PC-9 (cell line): Measurements from ENCODE around the gene GMEB1. TPM values are rescaled to one million over a fixed set of nuclear protein-coding genes. Genes with fewer than 3 reads are reported as not detected.
"Not testable (repeated sequence)": the region's sequence is repeated elsewhere in the genome, so short reads cannot be mapped to it uniquely, and the experiment has no call there.

Experiments
- BruUV-seq: library from RNA; stranded (reverse); fragments of 400-500 nt; replicated peaks from 2 replicates; lab custom pipeline; 2021; lab: Mats Ljungman, UMichigan
- CTCF ChIA-PET: fragments of 300-600 bp; sonication (Branson Sonifier 250); formaldehyde crosslinking; loops from one replicate; lab custom pipeline; 2022; ENCODE audit warnings: antibody characterized with exemption; lab: Charles Lee
- POLR2A ChIA-PET: fragments of 300-600 bp; sonication (Branson Sonifier 250); formaldehyde crosslinking; loops from one replicate; lab custom pipeline; 2022; ENCODE audit warnings: antibody characterized with exemption; ENCODE audit not compliant: unreplicated experiment; lab: Charles Lee
- DNase-seq, 2 experiments: peaks; one replicate each; pipeline versions ENCODE4 v3.0.0 to v3.0.0-alpha.2; 2015 to 2022; ENCODE audit warnings: mixed read lengths in 1 of 2
- H2AFZ ChIP-seq: fragments of 200-600 bp; sonication (generic); 2 replicates; pipeline ENCODE4 v1.8.1; 2017; ENCODE audit warnings: antibody characterized with exemption
- H3F3A ChIP-seq: fragments of 200-600 bp; sonication (generic); 2 replicates; pipeline ENCODE4 v1.8.1; 2017; ENCODE audit warnings: antibody characterized with exemption, mild to moderate bottlenecking, low read depth; ENCODE audit not compliant: insufficient read depth
- H3K27ac ChIP-seq: fragments of 200-600 bp; sonication (generic); 2 replicates; pipeline ENCODE4 v1.6.1; 2016; ENCODE audit warnings: mixed run types
- H3K27me3 ChIP-seq: fragments of 200-600 bp; sonication (generic); 2 replicates; pipeline ENCODE4 v1.6.1; 2016; ENCODE audit warnings: low read depth, mixed run types; ENCODE audit not compliant: insufficient read depth
- H3K36me3 ChIP-seq: fragments of 200-600 bp; sonication (generic); 2 replicates; pipeline ENCODE4 v1.6.1; 2016; ENCODE audit warnings: low read depth, mixed run types
- H3K4me1 ChIP-seq: fragments of 200-600 bp; sonication (generic); replicated peaks from 2 replicates; pipeline ENCODE4 v1.6.1; 2016; ENCODE audit warnings: mixed run types; ENCODE audit not compliant: insufficient read depth
- H3K4me2 ChIP-seq: fragments of 200-600 bp; sonication (generic); 2 replicates; pipeline ENCODE4 v1.6.1; 2017; ENCODE audit warnings: mixed run types
- H3K4me3 ChIP-seq: fragments of 200-600 bp; sonication (generic); 2 replicates; pipeline ENCODE4 v1.6.1; 2016; ENCODE audit warnings: mixed run types
- H3K79me2 ChIP-seq: fragments of 200-600 bp; sonication (generic); 2 replicates; pipeline ENCODE4 v1.6.1; 2017; ENCODE audit warnings: low read depth, mixed run types
- H3K9me2 ChIP-seq: fragments of 200-600 bp; sonication (generic); 2 replicates; pipeline ENCODE4 v1.8.1; 2017; ENCODE audit warnings: mild to moderate bottlenecking; ENCODE audit not compliant: insufficient read depth
- H3K9me3 ChIP-seq: fragments of 200-600 bp; sonication (generic); 2 replicates; pipeline ENCODE4 v1.8.1; 2016; ENCODE audit warnings: low read depth; ENCODE audit not compliant: insufficient read depth
- H4K20me1 ChIP-seq: fragments of 200-600 bp; sonication (generic); 2 replicates; pipeline ENCODE4 v1.8.1; 2017; ENCODE audit not compliant: insufficient read depth
- EZH2 ChIP-seq: fragments of 200-600 bp; sonication (generic); IDR thresholded peaks from 2 replicates; pipeline ENCODE4 v1.8.0; 2017; ENCODE audit warnings: antibody characterized with exemption, low read depth
- intact Hi-C: fragments of 100-400 bp; cut with micrococcal nuclease; formaldehyde crosslinking; loops from one replicate; pipeline ENCODE4 v1.10.0; 2022; ENCODE audit not compliant: unreplicated experiment
- total RNA-seq: library from RNA; stranded (reverse); gene quantifications from 2 replicates; pipeline ENCODE4 v1.2.3, GENCODE V29; 2021
- TF ChIP-seq, protein P1 (sequence below): fragments of 200-600 bp; sonication (generic); conservative IDR thresholded peaks from 2 replicates; pipeline ENCODE4 v1.6.1; 2017; ENCODE audit warnings: mixed run types, antibody characterized with exemption, mild to moderate bottlenecking, moderate library complexity

Gene GMEB1
- total RNA-seq, 1 experiment from 2014 or later = 9.7 TPM

DNA sequence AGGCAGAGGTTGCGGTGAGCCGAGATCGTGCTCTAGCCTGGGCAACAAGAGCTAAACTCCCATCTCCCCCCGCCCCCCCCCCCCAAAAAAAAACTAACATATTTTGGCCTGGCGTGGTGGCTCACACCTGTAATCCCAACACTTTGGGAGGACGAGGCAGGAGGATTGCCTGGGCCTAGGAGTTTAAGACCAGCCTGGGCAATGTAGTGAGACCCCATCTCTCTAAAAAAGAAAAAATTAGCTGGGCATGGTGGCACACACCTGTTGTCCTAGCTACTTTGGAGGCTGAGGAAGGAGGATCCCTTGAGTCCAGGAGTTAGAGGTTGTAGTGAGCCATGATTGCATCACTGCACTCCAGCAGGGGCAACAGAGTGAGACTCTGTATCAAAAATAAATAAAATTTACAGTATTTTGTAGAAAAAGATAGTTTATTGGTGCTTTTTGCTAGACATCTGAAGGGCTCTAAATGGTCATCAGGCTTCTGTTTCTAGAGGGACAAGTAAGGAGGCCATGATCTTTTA lies 77.1 kb downstream of the GMEB1 start:
- no peak for DNase-seq
- H3K27me3 ChIP-seq = no peaks in the 10 kb centered on the region
- ChIA-PET CTCF (interaction anchor here (0.6 kb wide), 1 partner anchor 31 kb away, joined by 4 read pairs; no protein-coding TSS in a partner anchor), POLR2A (interaction anchor here (0.6 kb wide), 1 partner anchor 66 kb away, joined by 12 read pairs; no protein-coding TSS in a partner anchor)
- H3K9me3 ChIP-seq = no peaks in the 10 kb centered on the region
- no peaks in the 10 kb centered on the region for H3K9me2 ChIP-seq
- H3K79me2 ChIP-seq = peaks cover 98% of the 10 kb centered on the region
- 0 out of 2 replicates have a peak overlapping the region, but pooled peaks have one; percentile 10 for H3K4me2 ChIP-seq
- H3K27ac ChIP-seq = no peak overlapping the region
- no peak for TF ChIP-seq EZH2
- TF ChIP-seq, protein P1, sequence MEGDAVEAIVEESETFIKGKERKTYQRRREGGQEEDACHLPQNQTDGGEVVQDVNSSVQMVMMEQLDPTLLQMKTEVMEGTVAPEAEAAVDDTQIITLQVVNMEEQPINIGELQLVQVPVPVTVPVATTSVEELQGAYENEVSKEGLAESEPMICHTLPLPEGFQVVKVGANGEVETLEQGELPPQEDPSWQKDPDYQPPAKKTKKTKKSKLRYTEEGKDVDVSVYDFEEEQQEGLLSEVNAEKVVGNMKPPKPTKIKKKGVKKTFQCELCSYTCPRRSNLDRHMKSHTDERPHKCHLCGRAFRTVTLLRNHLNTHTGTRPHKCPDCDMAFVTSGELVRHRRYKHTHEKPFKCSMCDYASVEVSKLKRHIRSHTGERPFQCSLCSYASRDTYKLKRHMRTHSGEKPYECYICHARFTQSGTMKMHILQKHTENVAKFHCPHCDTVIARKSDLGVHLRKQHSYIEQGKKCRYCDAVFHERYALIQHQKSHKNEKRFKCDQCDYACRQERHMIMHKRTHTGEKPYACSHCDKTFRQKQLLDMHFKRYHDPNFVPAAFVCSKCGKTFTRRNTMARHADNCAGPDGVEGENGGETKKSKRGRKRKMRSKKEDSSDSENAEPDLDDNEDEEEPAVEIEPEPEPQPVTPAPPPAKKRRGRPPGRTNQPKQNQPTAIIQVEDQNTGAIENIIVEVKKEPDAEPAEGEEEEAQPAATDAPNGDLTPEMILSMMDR = no peak
- intact Hi-C loops = no loop called here
- peaks cover 7% of the 10 kb centered on the region; the same call in 1 of the 2 replicates for H3K4me1 ChIP-seq
- peaks cover 85% of the 10 kb centered on the region for H4K20me1 ChIP-seq
- H3K36me3 ChIP-seq = peaks cover 23% of the 10 kb centered on the region; the same call in 1 of the 2 replicates
- no TSS peak for BruUV-seq
- H3F3A ChIP-seq = peaks cover 7% of the 10 kb centered on the region; the same call in 1 of the 2 replicates
- H2AFZ ChIP-seq = no peak overlapping the region
- no peak overlapping the region for H3K4me3 ChIP-seq

- TF ChIP-seq, protein P1 = no peak
- TF ChIP-seq EZH2 = no peak
- H3K9me2 ChIP-seq = no peaks in the 10 kb centered on the region
- H3K4me2 ChIP-seq = peak overlapping the region; percentile 23; the same call in 1 of the 2 replicates
Measured at GRCh38 chr1:28750330-28750729, 81.7 kb downstream of the GMEB1 start.

DNA sequence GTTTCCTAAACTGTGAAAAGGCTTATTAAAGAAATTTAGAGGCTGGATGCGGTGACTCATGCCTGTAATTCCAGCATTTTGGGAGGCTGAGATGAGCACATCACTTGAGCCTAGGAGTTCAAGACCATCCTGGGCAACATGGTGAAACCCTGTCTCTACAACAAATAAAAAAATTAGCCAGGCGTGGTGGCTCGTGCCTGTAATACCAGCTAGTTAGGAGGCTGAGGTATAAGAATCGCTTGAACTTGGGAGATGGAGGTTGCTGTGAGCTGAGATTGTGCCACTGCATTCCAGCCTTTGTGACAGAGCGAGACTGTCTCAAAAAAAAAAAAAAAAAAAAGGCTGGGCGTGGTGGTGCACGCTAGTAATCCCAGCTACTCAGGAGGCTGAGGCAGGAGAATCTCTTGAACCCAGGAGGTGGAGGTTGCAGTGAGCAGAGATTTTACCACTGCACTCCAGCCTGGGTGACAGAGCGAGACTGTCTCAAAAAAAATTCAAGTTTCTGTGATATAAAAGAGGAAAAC lies 82.2 kb downstream of the GMEB1 start:
- Histone ChIP-seq H3K4me1 (peaks cover 15% of the 10 kb centered on the region), H3K79me2 (peaks cover 99% of the 10 kb centered on the region), H4K20me1 (peaks cover 97% of the 10 kb centered on the region), H3K4me2 (peak overlapping the region; percentile 29)
- intact Hi-C loops, H3K27ac ChIP-seq, H3K9me2 ChIP-seq, H3K36me3 ChIP-seq, H2AFZ ChIP-seq, H3K9me3 ChIP-seq, BruUV-seq, H3K27me3 ChIP-seq, H3F3A ChIP-seq, H3K4me3 ChIP-seq: not testable (repeated sequence)
- ChIA-PET CTCF (interaction anchor here (0.6 kb wide), 1 partner anchor 126 kb away, joined by 5 read pairs; no protein-coding TSS in a partner anchor), POLR2A (interaction anchor here (0.6 kb wide), 3 partner anchors 8 to 66 kb away, joined by 3 to 8 read pairs (median 3); partner anchors contain the start of gene YTHDF2)
- peak in 1 of 2 experiments; percentile 11 for DNase-seq

More at GRCh38 chr1:28750330-28750729, 81.7 kb downstream of the GMEB1 start:
- peaks cover 10% of the 10 kb centered on the region; the same call in 1 of the 2 replicates for H3F3A ChIP-seq
- H4K20me1 ChIP-seq = peaks cover 95% of the 10 kb centered on the region
- ChIA-PET POLR2A (interaction anchor here (0.6 kb wide), 1 partner anchor 65 kb away, joined by 3 read pairs; no protein-coding TSS in a partner anchor), CTCF (interaction anchor here (0.7 kb wide), 1 partner anchor 107 kb away, joined by 6 read pairs; no protein-coding TSS in a partner anchor)
- H3K27ac ChIP-seq = no peak overlapping the region
- no TSS peak for BruUV-seq
- peaks cover under 1% of the 10 kb centered on the region; the same call in 1 of the 2 replicates for H3K36me3 ChIP-seq
- H3K4me1 ChIP-seq = peaks cover 15% of the 10 kb centered on the region
- DNase-seq = no peak
- H3K4me3 ChIP-seq = no peak overlapping the region
- intact Hi-C loops = no loop called here
- no peaks in the 10 kb centered on the region for H3K27me3 ChIP-seq
- no peak overlapping the region for H2AFZ ChIP-seq
- H3K9me3 ChIP-seq = no peaks in the 10 kb centered on the region
- peaks cover 99% of the 10 kb centered on the region for H3K79me2 ChIP-seq
